Left ventricle myocardium inferior (tissue), 1 donor: ENCODE measurements around the gene HOXA3. TPM values are rescaled to one million over a fixed set of nuclear protein-coding genes. Genes with fewer than 3 reads are reported as not detected.

Experiments
- DNase-seq: peaks from one replicate; pipeline ENCODE4 v3.0.0-alpha.2; 2020
- H3K27ac ChIP-seq: fragments of 200-600 bp; replicated peaks from 2 replicates; pipeline ENCODE4 v1.8.0; 2021
- H3K27me3 ChIP-seq: fragments of 200-600 bp; 2 replicates; pipeline ENCODE4 v1.8.0; 2021; ENCODE audit warnings: low read depth
- H3K36me3 ChIP-seq: fragments of 200-600 bp; 2 replicates; pipeline ENCODE4 v1.8.0; 2021
- H3K4me1 ChIP-seq: fragments of 200-600 bp; 2 replicates; pipeline ENCODE4 v1.8.0; 2021
- H3K4me3 ChIP-seq: fragments of 200-600 bp; 2 replicates; pipeline ENCODE4 v1.8.0; 2021; ENCODE audit warnings: mild to moderate bottlenecking, moderate library complexity
- H3K9me3 ChIP-seq: fragments of 200-600 bp; replicated peaks from 2 replicates; pipeline ENCODE4 v1.8.0; 2021
- CTCF ChIP-seq: fragments of 200-600 bp; IDR thresholded peaks from 2 replicates; pipeline ENCODE4 v1.8.0; 2021; ENCODE audit warnings: antibody characterized with exemption, mild to moderate bottlenecking, borderline replicate concordance
- intact Hi-C: fragments of 100-400 bp; cut with micrococcal nuclease; formaldehyde crosslinking; loops from one replicate; pipeline ENCODE4 v1.11.0; 2022
- total RNA-seq: library from RNA; stranded (reverse); fragmentation: NEBNext Ultra II Directional; extraction: Animal tissue kit (Norgen Biotek cat#: 25700); gene quantifications from one replicate; pipeline ENCODE4 v1.2.1, GENCODE V29; 2021
- donor health status: DM: no; HTN: yes; CAD: no; lungs with severe emphysema.

HOXA3 gene
- total RNA-seq, 1 donor from 2014 or later: not detected

DNA sequence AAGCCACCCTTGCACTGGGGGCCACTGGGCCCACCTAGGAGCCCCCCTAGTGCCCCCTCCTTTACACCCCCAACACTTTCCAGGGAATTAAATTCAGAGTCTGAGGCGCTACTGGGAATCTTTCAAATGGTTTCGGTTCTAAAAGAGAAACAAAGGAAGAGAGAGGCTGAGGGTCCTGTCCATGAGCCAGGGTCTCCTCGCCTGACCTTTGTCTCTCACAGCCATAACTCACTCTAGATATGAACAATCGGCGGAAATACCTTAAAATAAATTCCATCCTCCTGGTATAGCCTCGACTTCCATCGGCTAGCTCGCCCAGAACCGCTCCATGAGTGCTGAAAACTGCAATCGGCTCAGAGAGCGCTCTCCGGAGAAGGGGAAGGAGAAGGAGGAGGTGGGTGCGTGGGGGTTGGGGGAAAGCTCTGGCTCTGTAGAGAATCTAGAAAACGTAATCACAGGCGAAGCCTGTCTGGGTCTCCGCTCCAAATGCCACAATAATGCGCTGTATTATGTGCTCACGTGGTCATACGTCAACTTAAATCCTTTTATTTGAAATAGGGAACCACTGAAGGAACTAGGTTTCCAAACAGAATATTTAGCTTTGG is 34.4 kb downstream of the HOXA3 start:
- intact Hi-C loops: no loop called here
- Histone ChIP-seq H3K9me3 (no peaks in the 10 kb centered on the region), H3K36me3 (no peaks in the 10 kb centered on the region), H3K27ac (peak overlapping the region; percentile 63), H3K4me1 (peaks cover 26% of the 10 kb centered on the region), H3K4me3 (peak overlapping the region; percentile 51), H3K27me3 (peaks cover 97% of the 10 kb centered on the region)
- TF ChIP-seq CTCF: no peak
- no peak for DNase-seq

- intact Hi-C loops: no loop called here
- H3K36me3 ChIP-seq: no peaks in the 10 kb centered on the region
- no peaks in the 10 kb centered on the region for H3K9me3 ChIP-seq
- no peak for DNase-seq
- peak overlapping the region; percentile 63 for H3K27ac ChIP-seq
- H3K27me3 ChIP-seq: peaks cover 97% of the 10 kb centered on the region
- H3K4me3 ChIP-seq: peak overlapping the region; percentile 51
- peaks cover 26% of the 10 kb centered on the region for H3K4me1 ChIP-seq
- TF ChIP-seq CTCF: no peak
Observed at GRCh38 chr7:27116962-27117886, 35.2 kb downstream of the HOXA3 start.

DNA sequence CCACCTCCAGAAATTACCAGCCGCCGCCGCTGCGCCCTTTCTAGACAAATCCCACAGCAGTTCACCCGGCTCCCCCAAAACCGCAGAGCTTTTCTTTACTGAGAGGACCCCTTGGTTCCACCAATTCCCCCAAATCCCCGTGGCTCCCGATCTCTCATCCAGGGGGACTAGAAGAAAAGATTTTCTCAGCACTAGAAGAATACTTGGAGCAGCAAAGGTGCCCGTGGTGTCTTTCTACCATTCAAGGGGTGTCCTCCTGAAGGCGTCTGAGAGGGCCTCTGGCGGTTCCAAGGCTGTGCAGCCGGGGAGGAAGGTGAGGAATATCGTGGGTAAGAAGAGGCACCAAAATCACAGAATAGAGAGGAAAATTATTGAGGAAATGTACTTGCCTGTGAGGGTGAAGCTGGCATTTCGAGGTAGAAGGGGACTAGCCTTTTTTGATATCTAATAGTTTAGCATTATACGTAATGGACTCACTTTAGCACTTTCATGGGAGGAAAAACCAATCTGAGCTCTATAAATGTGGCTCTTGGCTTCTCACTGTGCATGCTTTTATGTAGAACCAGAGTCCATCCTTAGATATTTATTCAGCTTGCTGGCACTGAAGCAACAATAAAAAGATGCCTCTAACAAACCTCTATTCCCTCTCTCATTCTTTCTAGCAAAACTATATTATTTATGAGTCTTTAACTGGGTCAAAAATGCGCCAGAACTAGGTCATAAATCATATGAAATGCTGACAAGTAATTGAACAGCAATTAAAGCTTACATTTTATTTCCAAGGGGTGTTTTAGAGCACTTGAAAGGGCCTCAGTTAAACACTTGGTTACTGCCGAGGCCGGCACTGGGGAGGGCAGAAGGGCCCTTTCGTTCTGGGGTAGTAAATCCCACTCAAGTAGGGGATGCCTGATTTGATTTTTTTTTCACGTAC is 36.1 kb downstream of the HOXA3 start:
- DNase-seq: no peak
- peak overlapping the region; percentile 63 for H3K27ac ChIP-seq
- no peak for TF ChIP-seq CTCF
- peaks cover 97% of the 10 kb centered on the region for H3K27me3 ChIP-seq
- H3K4me1 ChIP-seq: peaks cover 26% of the 10 kb centered on the region
- no peaks in the 10 kb centered on the region for H3K36me3 ChIP-seq
- intact Hi-C loops: no loop called here
- peak overlapping the region; percentile 51 for H3K4me3 ChIP-seq
- H3K9me3 ChIP-seq: no peaks in the 10 kb centered on the region

DNA sequence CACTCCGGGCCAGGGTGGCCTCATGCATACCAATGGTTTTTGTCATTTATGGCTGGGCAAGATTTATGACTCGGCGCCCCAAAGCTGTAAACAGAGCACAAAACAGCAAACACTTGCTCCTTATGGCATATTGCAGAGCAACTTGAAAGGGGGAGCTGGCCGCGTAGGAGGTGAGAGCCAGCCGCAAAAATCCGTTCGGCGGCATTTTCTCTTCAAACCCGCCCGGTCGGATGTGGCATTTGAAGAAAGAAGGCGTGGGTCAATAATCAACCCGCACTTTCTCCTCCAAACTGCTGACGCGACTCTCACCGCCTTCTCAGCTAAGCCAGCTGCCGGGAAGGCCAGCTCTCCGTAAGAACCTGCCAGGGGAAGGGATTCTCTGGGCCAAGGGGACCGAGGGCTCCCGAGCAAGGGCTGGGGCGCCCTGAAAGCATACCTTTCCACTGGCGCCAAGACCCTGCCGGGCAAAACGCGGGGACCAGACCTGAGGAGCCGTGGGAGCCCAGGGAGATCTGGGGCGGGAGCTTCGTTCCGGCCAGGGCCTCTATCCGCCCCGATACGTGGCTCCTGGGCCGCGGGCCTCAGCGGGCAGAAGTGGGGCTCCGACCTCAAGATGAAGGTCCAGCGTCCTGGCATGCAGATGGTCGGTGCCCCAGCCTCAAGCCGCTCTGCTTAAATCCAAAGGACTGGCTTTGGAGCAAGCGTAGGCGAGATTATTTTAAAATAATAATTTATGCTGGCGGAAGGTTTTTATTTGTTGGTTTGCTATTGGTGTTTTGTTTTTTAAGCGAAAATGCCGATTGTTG is 37.0 kb downstream of the HOXA3 start:
- Histone ChIP-seq H3K27ac (peak overlapping the region; percentile 63), H3K9me3 (no peaks in the 10 kb centered on the region), H3K4me3 (peak overlapping the region; percentile 51), H3K36me3 (no peaks in the 10 kb centered on the region), H3K4me1 (peaks cover 31% of the 10 kb centered on the region), H3K27me3 (peaks cover 98% of the 10 kb centered on the region)
- no peak for TF ChIP-seq CTCF
- DNase-seq: no peak
- intact Hi-C loops: no loop called here
